Ovary (tissue), 9 donors: ENCODE measurements around the gene TALDO1. TPM values are rescaled to one million over a fixed set of nuclear protein-coding genes. Genes with fewer than 3 reads are reported as not detected.

Experiments used
- DNase-seq, 5 donors: peaks; one replicate each; pipeline ENCODE4 v3.0.0-alpha.2; 2019 to 2020
- H3K27ac ChIP-seq, 2 donors: fragments of 200-600 bp; one replicate each; pipeline versions ENCODE4 v1.5.1 to v1.8.0; 2019 to 2022
- H3K27me3 ChIP-seq: fragments of 200-600 bp; one replicate; pipeline ENCODE4 v1.8.0; 2022
- H3K36me3 ChIP-seq: fragments of 200-600 bp; sonication (generic); one replicate; pipeline ENCODE4 v1.5.1; 2019
- H3K4me1 ChIP-seq: one replicate; pipeline ENCODE4 v1.8.1; 2013; ENCODE audit warnings: mild to moderate bottlenecking, moderate library complexity; ENCODE audit not compliant: insufficient read depth
- H3K4me3 ChIP-seq: fragments of 200-600 bp; sonication (generic); one replicate; pipeline ENCODE4 v1.5.1; 2017
- H3K9me3 ChIP-seq, 2 donors: fragments of 200-600 bp in 1 of 2; sonication (generic) in 1 of 2; one replicate each; pipeline versions ENCODE4 v1.5.1 to v1.8.1; 2013 to 2019; ENCODE audit warnings: mild to moderate bottlenecking in 1 of 2, moderate library complexity in 1 of 2
- CTCF ChIP-seq, 3 donors: fragments of 450-650 bp in 2 of 3; fragments of 200-600 bp in 1 of 3; IDR thresholded peaks; one replicate each; pipeline versions ENCODE4 v1.5.1 to v1.8.0; 2016 to 2022; ENCODE audit warnings: antibody characterized with exemption in 3 of 3, mild to moderate bottlenecking in 1 of 3
- EP300 ChIP-seq: sonication (generic); formaldehyde crosslinking; IDR thresholded peaks from one replicate; pipeline ENCODE4 v1.6.1; 2017; ENCODE audit warnings: antibody characterized with exemption
- POLR2A ChIP-seq: fragments of 450-650 bp; IDR thresholded peaks from one replicate; pipeline ENCODE4 v1.6.1; 2017; ENCODE audit warnings: antibody characterized with exemption, mild to moderate bottlenecking, moderate library complexity
- WGBS, 3 donors: extraction: QIAGEN DNeasy Blood & Tissue Kit in 1 of 3; methylation state at CpG; one replicate each; pipeline versions ENCODE4 v1.1.5 to v1.1.7; 2013 to 2017; 5-methylcytosine and 5-hydroxymethylcytosine counted together
- intact Hi-C, 4 donors: fragments of 100-400 bp; cut with DNase I; formaldehyde crosslinking; loops; one replicate each; pipeline versions ENCODE4 v1.11.0 to v1.15.1; 2022 to 2023
- polyA plus RNA-seq, 2 donors: library from polyadenylated mRNA; stranded (reverse); fragments of 200-250 nt in 1 of 2; fragments of 350-450 nt in 1 of 2; fragmentation: Illumina TruSeq in 1 of 2; extraction: RNeasy Lipid Tissue Mini Kit (QIAGEN cat#74804) in 1 of 2; gene quantifications; one replicate each; pipeline ENCODE4 v1.2.3, GENCODE V29; 2013 to 2014
- total RNA-seq, 7 donors: library from RNA; depleted of rRNA in 2 of 7; stranded (reverse); fragments of >200 nt in 2 of 7; fragmentation: NEBNext Ultra II Directional in 3 of 7; extraction: Animal tissue kit (Norgen Biotek cat#: 25700) in 3 of 7; gene quantifications; one replicate each; pipeline versions ENCODE4 v1.1.0 to v1.2.4, GENCODE V29; 2016 to 2023
- donor health status: DM: no; HTN: no; CAD: no; lungs with moderate emphysema.
- donor health status: DM: no; HTN: no; CAD: no.
- donor health status: Bipolar disorder and iron deficiency.
- donor health status: DM: yes; HTN: yes; CAD: no.
- donor health status: DM: no; HTN: no; CAD: no.
- donor health status: DM: yes; HTN: yes; CAD: no.

The TALDO1 gene
- total and polyA plus RNA-seq, 9 donors: 75.0 to 134 (median 110) TPM

DNA sequence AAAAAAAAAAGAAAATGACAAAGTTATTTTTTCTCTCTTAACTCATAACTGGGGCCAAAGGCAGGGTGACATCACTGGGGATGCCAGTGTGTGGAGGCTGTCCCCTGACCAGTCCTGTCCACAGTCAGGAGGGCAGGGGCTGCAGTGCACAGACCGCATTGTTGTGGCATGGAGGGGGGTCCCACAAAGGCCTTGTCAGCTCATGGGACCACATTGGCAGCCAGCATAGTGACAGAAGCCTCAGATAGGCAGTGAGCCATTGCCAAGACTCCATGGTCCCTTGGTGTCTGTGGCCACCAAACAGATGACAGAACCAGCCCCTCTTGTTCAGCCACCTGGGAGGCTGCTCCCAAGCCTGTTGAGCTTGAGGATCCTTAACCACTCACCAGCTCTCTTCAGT is 47.5 kb upstream of the TALDO1 start:
- DNase-seq: no peak
- H3K27me3 ChIP-seq: no peaks in the 10 kb centered on the region
- 94 to 100% (median 98%) methylated on average over 1 of the region's 1 CpG for WGBS, 3 donors
- no peak overlapping the region for H3K4me3 ChIP-seq
- H3K9me3 ChIP-seq: no peaks in the 10 kb centered on the region
- intact Hi-C loops: no loop called here
- no peak overlapping the region for H3K27ac ChIP-seq
- H3K4me1 ChIP-seq: peaks cover 21% of the 10 kb centered on the region
- no peaks in the 10 kb centered on the region for H3K36me3 ChIP-seq
- TF ChIP-seq POLR2A (no peak), EP300 (no peak), CTCF (IDR thresholded peaks at IDR 0.05) (no peak)

DNA sequence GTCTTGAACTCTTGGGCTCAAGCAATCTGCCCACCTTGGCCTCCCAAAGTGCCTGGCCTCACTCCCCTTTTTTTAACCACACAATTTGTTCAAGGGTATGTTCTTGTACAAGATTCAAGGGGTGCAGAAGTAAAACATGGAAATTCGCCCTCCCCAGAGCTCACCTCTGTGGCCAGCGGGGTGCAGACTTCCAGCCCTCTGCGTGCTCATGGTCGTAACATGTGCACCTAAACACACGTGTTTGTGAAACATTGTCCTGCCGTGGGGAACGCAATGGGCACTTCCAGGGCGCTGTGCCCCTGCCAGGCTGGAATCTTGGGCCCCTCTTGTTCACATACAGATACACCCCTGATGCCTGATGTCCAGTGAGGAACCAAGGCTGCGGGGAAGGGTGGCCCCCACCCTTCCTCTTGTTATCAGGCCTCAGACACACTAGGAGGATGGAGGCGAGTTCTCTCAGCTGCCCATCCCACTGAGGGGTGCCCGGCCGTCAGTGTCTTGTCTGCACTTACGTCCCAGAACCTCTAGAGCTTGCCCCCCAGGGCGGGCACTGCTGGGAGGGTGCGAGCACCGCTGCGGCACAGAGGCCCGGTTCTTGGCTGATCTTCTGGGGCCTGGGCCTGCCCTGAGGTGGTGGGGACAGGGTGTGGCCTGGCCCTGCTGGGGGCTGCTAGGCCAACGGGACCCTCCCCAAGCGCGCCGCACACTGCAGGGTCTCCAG is 45.4 kb upstream of the TALDO1 start:
- DNase-seq: peak in 1 of 5 donors; percentile 39
- Histone ChIP-seq H3K4me1 (peaks cover 31% of the 10 kb centered on the region), H3K27ac (peak overlapping the region in 1 of 2 donors; percentile 43), H3K36me3 (no peaks in the 10 kb centered on the region), H3K9me3 (no peaks in the 10 kb centered on the region), H3K4me3 (no peak overlapping the region), H3K27me3 (no peaks in the 10 kb centered on the region)
- intact Hi-C loops: no loop called here
- WGBS, 3 donors: 63 to 80% (median 71%) methylated on average over 22 of the region's 22 CpGs
- TF ChIP-seq CTCF (IDR thresholded peaks at IDR 0.05) (no peak), EP300 (no peak), POLR2A (no peak)

- no peaks in the 10 kb centered on the region for H3K36me3 ChIP-seq
- TF ChIP-seq EP300 (no peak), CTCF (IDR thresholded peaks at IDR 0.05) (no peak), POLR2A (no peak)
- DNase-seq: peak in 3 of 5 donors; percentile 20 to 43 (median 35)
- no peak overlapping the region for H3K4me3 ChIP-seq
- intact Hi-C loops: no loop called here
- no peaks in the 10 kb centered on the region for H3K27me3 ChIP-seq
- WGBS, 3 donors: 47 to 67% (median 48%) methylated on average over 26 of the region's 26 CpGs
- no peaks in the 10 kb centered on the region for H3K9me3 ChIP-seq
- H3K4me1 ChIP-seq: peaks cover 34% of the 10 kb centered on the region
- H3K27ac ChIP-seq: peak overlapping the region; percentile 43 to 45
Observed at GRCh38 chr11:702462-703461, 44.5 kb upstream of the TALDO1 start.

- TF ChIP-seq EP300: no peak
- no peak for TF ChIP-seq CTCF (IDR thresholded peaks at IDR 0.05)
- no peak for TF ChIP-seq POLR2A
- DNase-seq: no peak
- peaks cover 34% of the 10 kb centered on the region for H3K4me1 ChIP-seq
- H3K27ac ChIP-seq: peak overlapping the region; percentile 43 to 45
- 43 to 65% (median 51%) methylated on average over 9 of the region's 9 CpGs for WGBS, 3 donors
- no peaks in the 10 kb centered on the region for H3K36me3 ChIP-seq
- no peak overlapping the region for H3K4me3 ChIP-seq
- no peaks in the 10 kb centered on the region for H3K9me3 ChIP-seq
- no peaks in the 10 kb centered on the region for H3K27me3 ChIP-seq
- intact Hi-C loops: no loop called here
Observed at GRCh38 chr11:703506-703905, 43.8 kb upstream of the TALDO1 start.
